ENCODE results near the gene KLHL29. TPM values are rescaled to one million over a fixed set of nuclear protein-coding genes. Genes with fewer than 3 reads are reported as not detected.

The KLHL29 gene
- total RNA-seq, 1 experiment from 2014 or later = 2.4 TPM

- Histone ChIP-seq H3K79me1 (ENCODE audit: insufficient read depth, low read depth, low read length, poor library complexity, severe bottlenecking) (no peaks in the 10 kb centered on the region), H4K20me1 (ENCODE audit: control insufficient read depth, insufficient read depth, insufficient read length) (no peaks in the 10 kb centered on the region), H3K4me2 (ENCODE audit: insufficient read depth, insufficient read length, low read length) (no peak overlapping the region), H3K4ac (ENCODE audit: low read depth, low read length) (no peak overlapping the region), H3K79me2 (ENCODE audit: insufficient read depth, low read length) (no peaks in the 10 kb centered on the region), H2BK15ac (ENCODE audit: low read depth, low read length) (no peak overlapping the region), H4K5ac (ENCODE audit: insufficient read length, low read depth, low read length) (no peak overlapping the region), H2AFZ (ENCODE audit: low read length) (no peak overlapping the region), H2BK120ac (ENCODE audit: low read depth, low read length, poor library complexity, severe bottlenecking) (no peak overlapping the region), H3K4me1 (ENCODE audit: insufficient read depth, low read length) (no peaks in the 10 kb centered on the region), H3K9me3 (ENCODE audit: control insufficient read depth, low read depth, low read length) (no peaks in the 10 kb centered on the region), H3K14ac (ENCODE audit: insufficient read depth, low read length) (no peak overlapping the region), H3K18ac (ENCODE audit: insufficient read length, low read depth, low read length) (no peak overlapping the region), H2BK12ac (ENCODE audit: insufficient read length, low read depth, low read length) (no peak overlapping the region), H3K27ac (ENCODE audit: insufficient read length, low read depth, low read length) (no peak overlapping the region), H3K23me2 (ENCODE audit: insufficient read length, low read depth, low read length, poor library complexity, severe bottlenecking) (no peaks in the 10 kb centered on the region), H2BK5ac (ENCODE audit: insufficient read length, low read length) (no peak overlapping the region), H3K56ac (ENCODE audit: insufficient read length, low read depth, low read length) (no peak overlapping the region), H2AK5ac (ENCODE audit: insufficient read length, low read length) (no peak overlapping the region), H4K8ac (replicated peaks; ENCODE audit: insufficient read length, low read depth, low read length) (no peak overlapping the region), H3T11ph (ENCODE audit: low read length) (no peak overlapping the region), H3K27me3 (ENCODE audit: insufficient read depth, low read length) (no peaks in the 10 kb centered on the region; the same call in 1 of the 2 replicates), H2BK20ac (ENCODE audit: low read depth, low read length, poor library complexity, severe bottlenecking) (no peak overlapping the region), H3K23ac (ENCODE audit: insufficient read length, low read depth, low read length) (no peak overlapping the region), H3K9ac (ENCODE audit: extremely low read depth, insufficient read length, low read length) (no peak overlapping the region), H4K91ac (ENCODE audit: insufficient read length, low read depth, low read length) (no peak overlapping the region)
- peaks cover 31% of the 10 kb centered on the region for H3K27me3 Mint-ChIP-seq (ENCODE audit: low read depth)
- H3K4me1 Mint-ChIP-seq = peaks cover 5 to 19% of the 10 kb centered on the region in 2 experiments
- no peak for DNase-seq
- no peak overlapping the region for H3K27ac Mint-ChIP-seq
- H3K9me3 Mint-ChIP-seq = peaks cover 0 to 3% of the 10 kb centered on the region in 2 experiments; a peak in 1 of 5 replicates
- no CpG with 5 or more reads among the region's 3 CpGs for WGBS (ENCODE audit: extremely low coverage, insufficient read length, low lambda C conversion rate)
- no peak overlapping the region for H3K4me3 Mint-ChIP-seq
- no peak for TF ChIP-seq CTCF (conservative IDR thresholded peaks at IDR 0.05)
- H3K36me3 Mint-ChIP-seq (ENCODE audit: insufficient read depth in 1 of 3, low read depth in 3 of 3) = no peaks in the 10 kb centered on the region; a peak in 2 of 7 replicates
Measured at GRCh38 chr2:23361152-23361551, 23.8 kb upstream of the KLHL29 start.
